ENCODE measurements around the gene TRAPPC6A.

Gene TRAPPC6A

GRCh38 chr19:45177817-45178261, at the start of gene TRAPPC6A:
TSS of gene TRAPPC6A (minus strand) at chr19:45178237. CDS start at chr19:45178218, 19 bp downstream.
- in situ Hi-C loops (cut with HindIII; ENCODE audit: low sequenced_read_pairs): no loop called here

GRCh38 chr19:45224645-45225044, 46.6 kb upstream of the TRAPPC6A start:
- in situ Hi-C loops (cut with HindIII; ENCODE audit: low sequenced_read_pairs): no loop called here

GRCh38 chr19:45223879-45224278, 45.8 kb upstream of the TRAPPC6A start:
- in situ Hi-C loops (cut with HindIII; ENCODE audit: low sequenced_read_pairs): no loop called here

GRCh38 chr19:45222724-45223123, 44.7 kb upstream of the TRAPPC6A start:
- in situ Hi-C loops (cut with HindIII; ENCODE audit: low sequenced_read_pairs): no loop called here

GRCh38 chr19:45218911-45219743, 41.1 kb upstream of the TRAPPC6A start:
- in situ Hi-C loops (cut with HindIII; ENCODE audit: low sequenced_read_pairs): no loop called here

- in situ Hi-C loops (cut with HindIII; ENCODE audit: low sequenced_read_pairs): no loop called here
Observed at GRCh38 chr19:45218426-45218825, 40.4 kb upstream of the TRAPPC6A start.

GRCh38 chr19:45217957-45218334, 39.9 kb upstream of the TRAPPC6A start:
- in situ Hi-C loops (cut with HindIII; ENCODE audit: low sequenced_read_pairs): no loop called here

- in situ Hi-C loops (cut with HindIII; ENCODE audit: low sequenced_read_pairs): no loop called here
Observed at GRCh38 chr19:45217193-45217956, 39.3 kb upstream of the TRAPPC6A start.

- in situ Hi-C loops (cut with HindIII; ENCODE audit: low sequenced_read_pairs): no loop called here
Observed at GRCh38 chr19:45216667-45217066, 38.6 kb upstream of the TRAPPC6A start.

- in situ Hi-C loops (cut with HindIII; ENCODE audit: low sequenced_read_pairs): no loop called here
Observed at GRCh38 chr19:45215391-45216191, 37.6 kb upstream of the TRAPPC6A start.

GRCh38 chr19:45213031-45213430, 35.0 kb upstream of the TRAPPC6A start:
- in situ Hi-C loops (cut with HindIII; ENCODE audit: low sequenced_read_pairs): no loop called here

- in situ Hi-C loops (cut with HindIII; ENCODE audit: low sequenced_read_pairs): no loop called here
Observed at GRCh38 chr19:45211751-45212381, 33.8 kb upstream of the TRAPPC6A start.

- in situ Hi-C loops (cut with HindIII; ENCODE audit: low sequenced_read_pairs): no loop called here
Observed at GRCh38 chr19:45206328-45206727, 28.3 kb upstream of the TRAPPC6A start.

GRCh38 chr19:45205810-45206209, 27.8 kb upstream of the TRAPPC6A start:
- in situ Hi-C loops (cut with HindIII; ENCODE audit: low sequenced_read_pairs): no loop called here

GRCh38 chr19:45202637-45203036, 24.6 kb upstream of the TRAPPC6A start:
- in situ Hi-C loops (cut with HindIII; ENCODE audit: low sequenced_read_pairs): no loop called here

- in situ Hi-C loops (cut with HindIII; ENCODE audit: low sequenced_read_pairs): no loop called here
Observed at GRCh38 chr19:45200568-45200967, 22.5 kb upstream of the TRAPPC6A start.

GRCh38 chr19:45195764-45196163, 17.7 kb upstream of the TRAPPC6A start:
- in situ Hi-C loops (cut with HindIII; ENCODE audit: low sequenced_read_pairs): no loop called here

- in situ Hi-C loops (cut with HindIII; ENCODE audit: low sequenced_read_pairs): no loop called here
Observed at GRCh38 chr19:45191375-45191774, 13.3 kb upstream of the TRAPPC6A start.

- in situ Hi-C loops (cut with HindIII; ENCODE audit: low sequenced_read_pairs): no loop called here
Observed at GRCh38 chr19:45189971-45190370, 11.9 kb upstream of the TRAPPC6A start.

- in situ Hi-C loops (cut with HindIII; ENCODE audit: low sequenced_read_pairs): no loop called here
Observed at GRCh38 chr19:45187421-45188100, 9.5 kb upstream of the TRAPPC6A start.
